ENCODE measurements around the gene MPV17L2. TPM values are rescaled to one million over a fixed set of nuclear protein-coding genes. Genes with fewer than 3 reads are reported as not detected.

MPV17L2 gene
- total RNA-seq, 4 donors from 2014 or later, result 11.3 to 15.8 (median 13.8) TPM

DNA sequence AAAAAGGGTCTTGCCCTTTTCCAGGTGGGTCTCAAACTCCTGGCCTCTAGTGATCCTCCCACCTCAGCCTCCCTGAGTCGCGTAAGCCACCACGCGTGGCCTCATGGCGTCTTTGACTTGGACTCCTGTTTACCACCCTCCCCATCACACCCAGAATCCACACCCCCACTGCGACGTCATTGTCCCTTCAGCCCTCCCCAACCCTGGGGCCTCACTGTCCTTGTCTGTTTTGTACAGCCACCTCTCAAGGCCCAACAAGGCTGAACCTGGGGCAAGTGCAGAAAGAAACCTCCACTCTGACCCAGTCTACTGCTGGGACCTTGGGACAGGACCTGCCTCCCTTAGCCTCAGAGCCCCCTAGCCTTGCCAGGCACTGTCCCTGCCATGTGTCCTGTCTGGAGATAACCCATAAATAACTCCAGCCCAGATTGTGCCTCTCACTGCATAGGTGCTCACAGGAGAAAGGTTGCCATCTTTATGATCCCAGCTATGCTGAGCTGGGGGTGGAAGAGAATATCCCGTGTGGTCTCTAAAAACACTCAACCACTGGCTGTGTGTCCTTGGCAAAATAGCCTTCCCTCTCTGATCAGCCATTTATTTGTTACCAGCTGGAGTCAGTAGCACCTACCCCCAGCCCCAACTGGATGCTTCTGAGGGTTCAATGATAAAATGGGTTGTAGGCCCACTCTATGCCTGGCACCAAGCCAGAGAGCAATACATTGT lies 21.3 kb upstream of the MPV17L2 start:
- TF ChIP-seq, protein P1, sequence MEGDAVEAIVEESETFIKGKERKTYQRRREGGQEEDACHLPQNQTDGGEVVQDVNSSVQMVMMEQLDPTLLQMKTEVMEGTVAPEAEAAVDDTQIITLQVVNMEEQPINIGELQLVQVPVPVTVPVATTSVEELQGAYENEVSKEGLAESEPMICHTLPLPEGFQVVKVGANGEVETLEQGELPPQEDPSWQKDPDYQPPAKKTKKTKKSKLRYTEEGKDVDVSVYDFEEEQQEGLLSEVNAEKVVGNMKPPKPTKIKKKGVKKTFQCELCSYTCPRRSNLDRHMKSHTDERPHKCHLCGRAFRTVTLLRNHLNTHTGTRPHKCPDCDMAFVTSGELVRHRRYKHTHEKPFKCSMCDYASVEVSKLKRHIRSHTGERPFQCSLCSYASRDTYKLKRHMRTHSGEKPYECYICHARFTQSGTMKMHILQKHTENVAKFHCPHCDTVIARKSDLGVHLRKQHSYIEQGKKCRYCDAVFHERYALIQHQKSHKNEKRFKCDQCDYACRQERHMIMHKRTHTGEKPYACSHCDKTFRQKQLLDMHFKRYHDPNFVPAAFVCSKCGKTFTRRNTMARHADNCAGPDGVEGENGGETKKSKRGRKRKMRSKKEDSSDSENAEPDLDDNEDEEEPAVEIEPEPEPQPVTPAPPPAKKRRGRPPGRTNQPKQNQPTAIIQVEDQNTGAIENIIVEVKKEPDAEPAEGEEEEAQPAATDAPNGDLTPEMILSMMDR (IDR thresholded peaks at IDR 0.05; ENCODE audit: low read depth), result no peak

DNA sequence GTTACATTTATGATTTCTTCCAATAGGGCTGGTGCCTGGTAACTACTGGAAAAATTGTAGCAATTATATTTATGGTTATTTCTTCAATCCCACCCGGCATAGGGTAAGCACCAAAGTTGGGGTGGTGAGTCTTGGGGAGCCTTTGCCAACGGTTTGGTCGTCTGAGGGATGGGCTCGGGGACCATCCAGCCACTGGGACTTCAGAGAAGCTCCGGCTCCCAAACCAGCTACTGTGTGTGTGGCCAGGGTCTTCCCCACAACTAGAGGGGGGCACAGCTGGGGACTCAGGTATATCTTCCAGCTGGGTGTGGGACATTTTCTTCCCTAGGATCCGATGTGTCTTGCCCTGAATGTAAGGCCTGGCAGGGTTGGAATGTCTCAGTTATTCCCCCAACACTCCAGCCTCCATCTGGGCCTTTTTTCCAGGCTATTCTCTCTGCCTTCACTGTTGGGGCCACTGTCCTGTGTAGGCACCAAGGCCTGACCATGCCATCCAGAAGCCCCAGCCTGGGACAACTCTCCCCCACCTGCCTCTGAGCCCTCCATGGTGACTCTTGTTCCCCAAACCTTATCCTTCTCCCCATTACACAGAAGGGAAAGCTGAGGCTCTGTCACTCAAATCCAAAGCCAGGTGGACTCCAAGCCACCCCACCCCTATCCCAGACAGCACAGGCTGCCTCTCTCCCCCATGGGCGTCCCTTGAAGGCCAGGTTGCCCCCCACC lies 20.5 kb upstream of the MPV17L2 start:
- TF ChIP-seq, protein P1 (IDR thresholded peaks at IDR 0.05; ENCODE audit: low read depth), result no peak

DNA sequence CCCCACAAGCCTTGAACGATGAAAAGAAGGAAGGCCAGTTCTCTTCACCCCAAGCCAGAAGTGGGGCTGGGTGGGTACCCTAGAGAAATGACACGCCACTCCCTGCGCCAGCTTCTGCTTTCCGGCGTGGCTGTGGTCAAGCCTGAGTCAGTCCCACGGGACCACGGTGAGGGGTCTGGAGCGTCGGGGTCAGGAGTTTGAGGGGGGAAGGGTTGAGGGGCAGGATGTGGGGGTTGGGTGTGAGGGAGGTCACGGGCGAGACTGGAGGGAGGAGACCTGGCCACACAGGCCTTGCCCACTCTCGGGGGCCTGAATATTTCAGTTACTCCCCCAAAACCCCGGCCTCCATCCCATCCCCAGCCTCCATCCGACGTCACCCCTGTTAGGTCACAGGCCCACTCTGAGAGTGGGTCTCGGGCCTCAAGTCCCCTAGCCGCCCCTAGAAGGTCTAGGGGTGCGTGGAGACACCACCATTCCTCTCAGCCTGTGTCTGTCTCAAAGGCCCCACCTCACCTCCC lies 19.9 kb upstream of the MPV17L2 start:
- TF ChIP-seq, protein P1 (IDR thresholded peaks at IDR 0.05; ENCODE audit: low read depth), result no peak

DNA sequence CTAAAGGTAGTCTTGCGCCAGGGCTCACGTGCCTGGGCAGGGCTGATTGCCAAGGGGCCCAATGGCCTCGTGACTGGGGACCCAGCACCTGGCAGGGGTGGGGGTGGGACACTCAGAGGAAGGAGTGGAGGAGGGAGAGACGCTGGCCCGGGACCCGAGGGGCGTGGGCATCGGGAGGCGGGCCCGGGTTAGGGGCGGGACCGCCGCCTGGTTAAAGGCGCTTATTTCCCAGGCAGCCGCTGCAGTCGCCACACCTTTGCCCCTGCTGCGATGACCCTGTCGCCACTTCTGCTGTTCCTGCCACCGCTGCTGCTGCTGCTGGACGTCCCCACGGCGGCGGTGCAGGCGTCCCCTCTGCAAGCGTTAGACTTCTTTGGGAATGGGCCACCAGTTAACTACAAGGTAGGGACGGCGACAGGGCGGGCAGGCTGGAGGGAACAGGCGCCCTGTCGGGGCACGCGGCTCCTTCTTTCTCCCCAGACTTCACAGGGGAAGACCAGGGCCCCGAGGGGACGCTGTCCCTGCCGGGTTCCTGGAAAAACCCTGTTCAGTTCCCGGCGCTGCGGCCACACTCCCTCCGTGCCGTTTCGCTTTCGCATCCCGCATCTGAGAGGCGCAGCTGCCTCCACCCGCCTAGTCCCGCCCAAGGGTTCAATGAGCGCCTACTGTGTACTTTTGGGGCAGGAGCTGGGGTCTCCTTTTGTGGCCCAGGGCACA lies 19.3 kb upstream of the MPV17L2 start, which contains the start of gene IFI30:
TSS of gene IFI30 (plus strand) at position 242 of the 717 bp plus-strand sequence. CDS start at position 271, 29 bp downstream.
- TF ChIP-seq, protein P1 (IDR thresholded peaks at IDR 0.05; ENCODE audit: low read depth), result no peak

DNA sequence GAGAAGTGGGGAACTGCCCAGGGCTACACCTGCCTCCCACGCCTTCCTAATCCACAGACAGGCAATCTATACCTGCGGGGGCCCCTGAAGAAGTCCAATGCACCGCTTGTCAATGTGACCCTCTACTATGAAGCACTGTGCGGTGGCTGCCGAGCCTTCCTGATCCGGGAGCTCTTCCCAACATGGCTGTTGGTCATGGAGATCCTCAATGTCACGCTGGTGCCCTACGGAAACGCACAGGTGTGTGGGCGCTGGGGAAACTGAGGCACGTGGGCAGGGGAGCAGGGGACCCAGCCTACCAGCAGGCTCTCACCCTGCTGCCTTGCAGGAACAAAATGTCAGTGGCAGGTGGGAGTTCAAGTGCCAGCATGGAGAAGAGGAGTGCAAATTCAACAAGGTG lies 18.0 kb upstream of the MPV17L2 start:
- TF ChIP-seq, protein P1 (IDR thresholded peaks at IDR 0.05; ENCODE audit: low read depth), result no peak

DNA sequence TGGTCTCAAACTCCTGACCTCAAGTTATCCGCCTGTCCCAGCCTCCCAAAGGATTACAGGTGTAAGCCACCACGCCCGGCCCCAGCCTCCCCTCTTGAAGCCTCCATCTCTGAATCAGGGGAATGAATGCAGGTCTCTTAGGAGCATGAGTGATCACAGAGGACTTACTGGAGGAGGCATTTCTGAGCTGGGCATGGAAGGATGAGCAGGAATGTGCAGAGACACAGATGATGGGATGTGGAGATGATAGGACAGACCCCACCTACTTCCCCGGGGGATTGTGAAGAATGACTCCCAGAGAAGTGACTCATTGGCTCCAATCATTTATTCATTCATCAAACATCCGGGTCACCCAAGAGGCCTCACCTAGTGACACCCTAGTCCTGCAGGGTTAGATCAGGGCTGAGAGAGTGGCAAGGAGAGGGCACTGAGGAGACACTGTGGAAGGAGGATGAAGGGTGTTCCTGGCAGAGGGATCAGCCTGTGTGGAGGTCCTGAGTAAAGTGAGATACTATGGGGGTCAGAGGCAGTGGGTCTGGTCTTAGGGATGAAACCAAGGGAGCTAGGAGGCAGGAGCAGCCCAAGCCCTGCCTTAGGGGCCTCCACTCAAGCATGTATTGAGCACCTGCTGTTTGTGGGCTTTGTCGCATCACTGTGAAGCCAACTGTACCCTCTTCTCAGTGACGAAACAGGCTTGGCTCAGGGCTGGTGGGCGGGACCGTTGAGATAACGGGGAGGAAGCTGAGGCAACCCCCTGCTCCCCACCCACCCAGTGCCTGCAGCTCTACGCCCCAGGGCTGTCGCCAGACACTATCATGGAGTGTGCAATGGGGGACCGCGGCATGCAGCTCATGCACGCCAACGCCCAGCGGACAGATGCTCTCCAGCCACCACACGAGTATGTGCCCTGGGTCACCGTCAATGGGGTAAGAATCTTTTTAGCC lies 16.4 kb upstream of the MPV17L2 start:
- TF ChIP-seq, protein P1 (IDR thresholded peaks at IDR 0.05; ENCODE audit: low read depth), result no peak
